Kidney (tissue), 14 donors: Measurements from ENCODE around the gene RCAN2. TPM values are rescaled to one million over a fixed set of nuclear protein-coding genes. Genes with fewer than 3 reads are reported as not detected.

Source experiments
- DNase-seq, 5 donors: peaks; one replicate each; pipeline ENCODE4 v3.0.0-alpha.2; 2013 to 2020
- FAIRE-seq: peaks from 2 replicates; lab custom pipeline; 2012; peaks lifted over from hg19 to GRCh38; lab: Jason Lieb, UNC
- H3K27ac ChIP-seq, 2 donors: one replicate each; pipeline ENCODE4 v1.7.0; 2013; ENCODE audit warnings: low read depth in 2 of 2, low read length in 2 of 2, inconsistent platforms in 1 of 2
- H3K27me3 ChIP-seq: one replicate; pipeline ENCODE4 v1.7.1; 2013; ENCODE audit warnings: low read length, inconsistent platforms; ENCODE audit not compliant: control insufficient read depth, insufficient read depth
- H3K36me3 ChIP-seq, 3 donors: one replicate each; pipeline versions ENCODE4 v1.7.0 to v1.7.1; 2013; ENCODE audit warnings: low read length in 3 of 3, control low read depth in 1 of 3, inconsistent platforms in 1 of 3; ENCODE audit not compliant: insufficient read depth in 3 of 3, control insufficient read depth in 2 of 3
- H3K4me1 ChIP-seq, 3 donors: one replicate each; pipeline versions ENCODE4 v1.7.0 to v1.7.1; 2013; ENCODE audit warnings: low read length in 3 of 3, inconsistent platforms in 1 of 3, low read depth in 1 of 3; ENCODE audit not compliant: control insufficient read depth in 2 of 3, insufficient read depth in 2 of 3
- H3K4me3 ChIP-seq, 3 donors: one replicate each; pipeline versions ENCODE4 v1.7.0 to v1.8.1; 2013; ENCODE audit warnings: low read length in 3 of 3, control low read depth in 1 of 3, inconsistent platforms in 1 of 3
- H3K9ac ChIP-seq, 3 donors: one replicate each; pipeline versions ENCODE4 v1.7.0 to v1.7.1; 2013; ENCODE audit warnings: low read length in 3 of 3, control low read depth in 1 of 3, inconsistent platforms in 1 of 3
- H3K9me3 ChIP-seq, 3 donors: one replicate each; pipeline versions ENCODE4 v1.7.0 to v1.7.1; 2013; ENCODE audit warnings: low read length in 3 of 3, control low read depth in 1 of 3, inconsistent platforms in 1 of 3; ENCODE audit not compliant: control insufficient read depth in 2 of 3, insufficient read depth in 1 of 3
- intact Hi-C: fragments of 100-400 bp; cut with DNase I; formaldehyde crosslinking; loops from one replicate; pipeline ENCODE4 v1.11.1; 2022
- polyA plus RNA-seq: library from polyadenylated mRNA; stranded (reverse); fragments of 350-450 nt; fragmentation: Illumina TruSeq; extraction: RNeasy Lipid Tissue Mini Kit (QIAGEN cat#74804); gene quantifications from one replicate; pipeline ENCODE4 v1.2.3, GENCODE V29; 2014; ENCODE audit warnings: low read depth, low replicate concordance; ENCODE audit not compliant: insufficient read depth
- total RNA-seq: library from RNA; stranded (reverse); fragmentation: NEBNext Ultra II Directional; extraction: Animal tissue kit (Norgen Biotek cat#: 25700); gene quantifications from one replicate; pipeline ENCODE4 v1.2.1, GENCODE V29; 2021
- TF ChIP-seq, protein P1 (sequence below): IDR thresholded peaks from 3 replicates; pipeline ENCODE4 v1.5.1; 2012; ENCODE audit warnings: mild to moderate bottlenecking, moderate library complexity, borderline replicate concordance; ENCODE audit not compliant: insufficient read depth; ENCODE audit errors: extremely low read depth
- donor health status: control.
- donor health status: control.
- donor health status: control.
- donor health status: control.
- donor health status: control.
- donor health status: DM: yes; HTN: yes; CAD: no.
- donor health status: Normal renal cell carcinoma (clear cell type).

The RCAN2 gene
- total and polyA plus RNA-seq, 2 donors from 2014 or later = 25.7 to 37.4 TPM

DNA sequence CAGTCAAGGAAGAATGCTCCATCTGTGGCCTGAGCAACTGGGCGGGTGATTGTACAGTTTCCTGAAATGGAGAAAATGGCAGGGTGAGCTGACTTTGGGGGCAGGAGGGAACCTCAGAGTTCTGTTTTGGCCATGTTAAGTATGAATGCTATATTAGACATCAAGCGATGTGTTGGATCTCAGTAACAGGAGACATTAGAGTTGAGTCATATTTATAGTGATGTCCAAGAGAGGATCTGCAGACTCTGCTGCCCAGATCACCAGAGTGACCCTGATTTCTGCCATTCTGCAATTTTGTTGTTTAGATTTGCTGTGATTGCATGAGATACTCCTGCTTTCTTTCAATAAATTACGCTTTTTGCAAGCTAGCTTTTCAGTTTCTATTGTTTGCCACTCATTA lies 189.1 kb downstream of the RCAN2 start:
- DNase-seq = no peak
- intact Hi-C loops = no loop called here
- H3K9ac ChIP-seq = no peak overlapping the region
- TF ChIP-seq, protein P1, sequence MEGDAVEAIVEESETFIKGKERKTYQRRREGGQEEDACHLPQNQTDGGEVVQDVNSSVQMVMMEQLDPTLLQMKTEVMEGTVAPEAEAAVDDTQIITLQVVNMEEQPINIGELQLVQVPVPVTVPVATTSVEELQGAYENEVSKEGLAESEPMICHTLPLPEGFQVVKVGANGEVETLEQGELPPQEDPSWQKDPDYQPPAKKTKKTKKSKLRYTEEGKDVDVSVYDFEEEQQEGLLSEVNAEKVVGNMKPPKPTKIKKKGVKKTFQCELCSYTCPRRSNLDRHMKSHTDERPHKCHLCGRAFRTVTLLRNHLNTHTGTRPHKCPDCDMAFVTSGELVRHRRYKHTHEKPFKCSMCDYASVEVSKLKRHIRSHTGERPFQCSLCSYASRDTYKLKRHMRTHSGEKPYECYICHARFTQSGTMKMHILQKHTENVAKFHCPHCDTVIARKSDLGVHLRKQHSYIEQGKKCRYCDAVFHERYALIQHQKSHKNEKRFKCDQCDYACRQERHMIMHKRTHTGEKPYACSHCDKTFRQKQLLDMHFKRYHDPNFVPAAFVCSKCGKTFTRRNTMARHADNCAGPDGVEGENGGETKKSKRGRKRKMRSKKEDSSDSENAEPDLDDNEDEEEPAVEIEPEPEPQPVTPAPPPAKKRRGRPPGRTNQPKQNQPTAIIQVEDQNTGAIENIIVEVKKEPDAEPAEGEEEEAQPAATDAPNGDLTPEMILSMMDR = no peak
- H3K4me1 ChIP-seq = no peaks in the 10 kb centered on the region
- H3K9me3 ChIP-seq = no peaks in the 10 kb centered on the region
- H3K27me3 ChIP-seq = no peaks in the 10 kb centered on the region
- no peaks in the 10 kb centered on the region for H3K36me3 ChIP-seq
- no peak overlapping the region for H3K27ac ChIP-seq
- no peak for FAIRE-seq
- no peak overlapping the region for H3K4me3 ChIP-seq

DNA sequence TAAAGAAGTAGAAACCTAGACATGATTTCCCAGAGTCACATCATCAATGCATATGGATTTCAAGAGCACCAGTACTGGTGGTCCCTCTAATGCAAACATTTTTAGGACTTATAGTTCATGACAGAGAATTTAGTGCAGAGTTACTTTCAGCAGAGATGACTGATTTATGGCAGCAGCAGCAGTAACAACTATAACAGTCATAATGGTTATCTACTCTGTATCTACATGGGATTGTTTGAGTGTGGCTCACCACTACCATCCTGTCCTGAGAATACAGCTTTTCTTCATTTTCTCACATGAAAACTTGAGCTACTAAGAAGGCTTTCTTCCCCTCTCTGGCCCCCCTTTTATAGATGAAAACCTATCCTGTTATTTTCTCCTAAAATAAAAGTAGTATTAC lies 192.0 kb downstream of the RCAN2 start:
- Histone ChIP-seq H3K36me3 (no peaks in the 10 kb centered on the region), H3K9ac (no peak overlapping the region), H3K4me1 (no peaks in the 10 kb centered on the region), H3K9me3 (no peaks in the 10 kb centered on the region), H3K27ac (no peak overlapping the region), H3K27me3 (no peaks in the 10 kb centered on the region), H3K4me3 (no peak overlapping the region)
- DNase-seq (no peak), FAIRE-seq (no peak)
- TF ChIP-seq, protein P1 = no peak
- intact Hi-C loops = no loop called here

DNA sequence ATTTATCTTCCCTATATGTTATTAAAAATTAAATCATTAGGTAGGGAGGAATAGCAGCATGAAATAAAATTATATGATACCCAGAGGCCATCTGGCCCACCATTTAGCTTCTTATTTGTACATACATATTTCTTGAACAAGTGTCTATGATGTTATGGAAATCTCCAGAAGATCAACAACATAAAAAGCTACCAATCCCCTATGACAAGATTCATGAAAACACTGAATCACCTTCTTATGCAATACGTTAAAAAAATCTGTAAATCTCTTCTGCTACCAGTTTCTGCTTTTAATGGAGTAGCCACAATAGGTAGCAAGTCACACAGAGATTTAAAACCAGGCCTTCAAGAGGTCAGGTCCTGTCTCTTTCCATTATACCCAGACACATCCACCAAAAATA lies 194.7 kb downstream of the RCAN2 start:
- Histone ChIP-seq H3K9me3 (no peaks in the 10 kb centered on the region), H3K27me3 (no peaks in the 10 kb centered on the region), H3K4me3 (no peak overlapping the region), H3K4me1 (peaks cover 0 to 2% (median 1%) of the 10 kb centered on the region in 3 donors), H3K27ac (no peak overlapping the region), H3K36me3 (no peaks in the 10 kb centered on the region), H3K9ac (no peak overlapping the region)
- FAIRE-seq = no peak
- DNase-seq = no peak
- TF ChIP-seq, protein P1 = no peak
- intact Hi-C loops = no loop called here
